ENCODE measurements around the gene SNX8.

SNX8 gene

DNA sequence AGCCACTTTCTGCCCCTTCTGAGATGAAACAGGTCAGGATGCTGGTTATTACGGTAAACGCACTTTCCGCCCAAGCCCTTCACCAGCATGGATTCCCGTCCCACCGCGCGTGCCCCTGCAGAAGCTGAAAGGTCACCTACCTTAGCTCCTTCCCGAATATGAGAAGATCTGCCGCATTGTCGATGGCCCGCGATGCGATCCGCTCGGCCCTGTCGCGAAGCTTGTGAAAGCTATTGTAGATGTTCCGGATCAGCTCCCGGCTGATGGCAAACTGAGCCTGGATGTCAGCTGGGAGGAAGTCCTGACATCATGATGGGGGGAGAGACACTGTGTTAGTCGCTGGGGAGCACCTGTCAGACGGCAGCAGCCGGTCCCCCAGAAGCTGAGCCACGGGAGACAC is 50.1 kb downstream of the SNX8 start:
- no peak for DNase-seq (ENCODE audit: low read depth in 2 of 2)

GRCh38 chr7:2263176-2263575 is 51.1 kb downstream of the SNX8 start:
- DNase-seq (ENCODE audit: low read depth in 2 of 2): no peak

DNA sequence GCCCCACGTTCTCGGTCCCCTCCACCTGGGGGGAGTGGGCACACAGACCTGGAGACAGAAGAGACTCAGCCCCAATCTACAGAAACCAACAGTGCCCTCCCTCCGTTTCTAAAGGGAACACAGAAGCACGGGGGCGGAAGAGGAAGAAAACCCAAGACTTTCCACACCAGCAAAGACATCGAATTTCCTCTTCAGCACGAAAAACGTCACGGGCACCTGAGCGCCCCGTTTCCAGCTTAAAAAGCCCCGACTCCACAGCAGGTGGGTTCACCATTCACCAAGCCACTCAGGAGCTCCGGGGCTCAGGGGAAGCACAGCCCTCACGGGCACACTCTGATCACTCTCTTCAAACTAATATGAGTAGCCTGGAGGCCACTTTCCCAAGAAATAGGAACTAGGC is 52.6 kb downstream of the SNX8 start:
- DNase-seq (ENCODE audit: low read depth in 2 of 2): peak; percentile 21 to 26

- no peak for DNase-seq (ENCODE audit: low read depth in 2 of 2)
These were observed 53.4 kb downstream of the SNX8 start for GRCh38 chr7:2260820-2261219.

DNA sequence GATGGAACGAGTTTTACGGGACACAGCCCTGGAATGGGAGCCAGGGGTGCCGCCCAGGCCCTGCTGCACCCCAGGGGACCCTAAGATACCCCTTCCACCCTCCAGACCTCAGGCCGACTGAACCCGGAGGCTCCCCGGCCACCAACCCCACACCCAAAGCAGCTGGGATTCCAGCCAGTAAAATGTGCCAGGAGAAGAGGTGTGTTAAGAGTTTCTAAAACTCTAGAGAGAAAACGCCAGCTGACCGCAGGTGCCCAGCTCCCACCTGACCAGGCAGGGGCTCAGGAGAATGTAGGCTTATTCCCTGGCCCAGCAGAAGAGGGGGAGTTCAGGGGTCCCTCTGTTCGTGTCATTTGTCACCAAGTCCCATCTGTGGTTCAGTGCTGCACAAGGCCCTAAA is 54.8 kb downstream of the SNX8 start:
- DNase-seq (ENCODE audit: low read depth in 2 of 2): no peak

- DNase-seq (ENCODE audit: low read depth in 2 of 2): peak in 1 of 2 donors; percentile 25
These were observed 55.4 kb downstream of the SNX8 start for GRCh38 chr7:2258661-2259365.

DNA sequence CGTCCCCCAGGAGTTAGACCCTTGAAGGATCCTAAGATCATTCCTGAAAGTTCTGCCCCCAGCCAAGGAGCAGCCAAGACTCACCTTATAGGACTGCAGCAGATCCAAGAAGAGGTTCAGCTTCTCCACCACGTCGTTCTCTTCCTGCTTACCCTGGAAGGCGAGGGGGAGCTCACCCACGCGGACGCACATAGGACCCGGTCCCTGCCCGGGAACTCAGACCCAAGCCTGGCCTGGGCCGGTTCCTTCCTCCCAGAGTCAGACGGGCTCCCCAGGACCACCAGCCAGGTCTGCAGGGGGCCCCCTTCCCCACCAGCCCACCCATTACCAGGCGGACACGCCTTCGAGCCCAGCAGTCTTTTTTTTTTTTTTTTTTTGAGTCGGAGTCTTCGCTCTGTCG is 56.6 kb downstream of the SNX8 start:
- DNase-seq (ENCODE audit: low read depth in 2 of 2): no peak

DNA sequence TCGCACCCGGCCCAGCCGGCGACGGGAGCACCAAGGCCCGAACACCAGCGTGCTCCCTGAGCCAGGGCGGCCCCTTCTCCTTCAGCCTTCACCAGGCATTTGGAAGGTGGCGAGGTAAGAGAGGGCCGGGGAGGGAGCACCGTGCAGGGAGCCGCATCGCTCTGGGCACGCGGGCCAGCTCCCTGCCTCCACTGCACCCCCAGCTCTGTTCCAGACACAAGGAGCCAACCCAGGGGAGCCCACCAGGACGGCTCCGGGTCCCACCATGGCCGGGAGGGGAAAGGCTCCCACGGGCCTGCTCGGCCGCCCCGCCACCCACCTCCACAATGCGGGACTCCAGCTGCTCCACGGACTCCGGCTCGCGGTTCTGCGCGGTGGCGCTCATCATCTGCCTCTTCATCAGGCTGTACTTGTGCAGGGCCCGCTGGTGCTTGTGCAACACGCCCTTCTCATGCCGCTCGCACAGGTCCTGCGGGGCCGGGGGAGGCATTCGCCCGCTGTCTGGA is 57.1 kb downstream of the SNX8 start:
- no peak for DNase-seq (ENCODE audit: low read depth in 2 of 2)

GRCh38 chr7:2256306-2257045 is 57.8 kb downstream of the SNX8 start:
- no peak for DNase-seq (ENCODE audit: low read depth in 2 of 2)

DNA sequence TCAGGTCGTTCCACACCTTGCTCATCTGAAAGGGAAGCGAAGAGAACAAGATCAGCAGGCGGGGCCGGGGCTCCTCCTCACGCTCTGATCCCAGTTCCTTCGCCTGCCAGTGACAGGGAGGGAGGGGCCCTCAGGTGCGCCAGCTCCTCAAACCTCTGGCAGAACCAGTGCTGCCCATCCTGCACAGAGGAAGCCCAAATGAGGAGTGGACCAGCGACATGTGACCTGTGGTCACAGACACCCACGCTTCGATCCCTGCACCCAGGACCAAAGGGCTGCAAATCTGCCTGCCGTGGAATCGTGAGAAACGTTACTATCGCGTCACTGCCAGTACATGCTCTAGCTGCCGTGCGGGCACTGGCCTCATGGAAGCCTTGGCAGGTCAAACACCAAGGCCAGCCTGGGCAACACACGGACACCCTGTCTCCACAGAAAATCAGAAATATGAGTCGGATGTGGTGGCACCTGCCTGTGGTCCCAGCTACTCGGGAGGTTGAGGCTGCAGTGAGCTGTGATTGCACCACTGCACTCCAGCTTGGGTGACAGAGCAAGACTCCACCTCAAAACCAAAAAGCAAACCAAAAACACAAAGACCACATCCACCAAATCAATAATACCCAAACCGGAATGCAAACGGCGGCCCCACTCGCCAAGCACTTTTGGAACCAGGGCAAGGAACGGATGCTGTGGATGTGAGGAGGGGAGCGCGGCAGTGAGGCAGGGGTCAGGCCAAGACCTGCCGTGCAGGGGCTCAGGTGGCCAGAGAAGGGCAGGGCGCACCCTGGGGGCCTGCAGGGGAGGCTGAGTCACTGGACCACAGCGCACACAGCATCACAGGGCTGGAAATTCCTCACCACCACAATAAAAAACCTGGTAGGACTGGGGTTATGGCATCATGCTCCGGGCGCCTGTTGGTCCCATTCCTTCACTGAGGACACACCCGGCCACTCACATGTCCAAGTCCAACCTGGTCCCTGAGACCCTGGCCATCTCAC is 58.8 kb downstream of the SNX8 start:
- no peak for DNase-seq (ENCODE audit: low read depth in 2 of 2)

DNA sequence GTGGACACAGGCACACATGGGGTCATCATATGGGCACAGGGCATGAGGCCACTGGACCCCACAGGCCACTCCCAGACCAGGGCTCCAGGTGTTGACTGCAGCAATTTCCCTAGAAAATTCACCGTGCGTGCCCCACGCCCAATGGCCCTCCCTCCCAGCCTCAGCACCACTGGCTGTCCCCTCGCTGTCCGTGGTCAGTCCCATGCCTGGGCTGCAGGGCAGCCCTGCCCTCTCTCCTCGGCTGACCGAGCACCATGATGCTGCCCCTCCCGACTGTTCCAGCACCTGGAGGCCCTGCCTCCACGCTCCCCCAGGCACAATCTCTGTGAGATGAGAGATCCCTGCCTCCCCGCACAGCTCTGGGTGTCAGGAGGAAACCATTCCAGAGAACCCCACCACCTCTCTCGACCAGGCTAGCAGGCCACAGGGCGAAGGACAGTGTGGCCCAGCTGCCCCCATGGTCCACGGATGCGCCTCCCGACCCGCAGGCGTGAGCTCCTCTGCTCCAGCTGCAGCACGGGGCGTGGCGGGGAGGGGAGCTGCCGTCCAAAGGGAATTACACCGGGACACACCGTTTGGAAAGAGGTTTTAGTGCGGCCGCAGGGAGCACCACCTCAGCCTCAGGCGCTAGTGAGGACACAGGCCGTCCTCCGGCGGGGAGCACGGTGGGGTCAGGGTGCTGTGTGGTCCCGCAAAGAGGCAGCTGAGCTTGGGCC is 59.7 kb downstream of the SNX8 start:
- DNase-seq (ENCODE audit: low read depth in 2 of 2): no peak

DNA sequence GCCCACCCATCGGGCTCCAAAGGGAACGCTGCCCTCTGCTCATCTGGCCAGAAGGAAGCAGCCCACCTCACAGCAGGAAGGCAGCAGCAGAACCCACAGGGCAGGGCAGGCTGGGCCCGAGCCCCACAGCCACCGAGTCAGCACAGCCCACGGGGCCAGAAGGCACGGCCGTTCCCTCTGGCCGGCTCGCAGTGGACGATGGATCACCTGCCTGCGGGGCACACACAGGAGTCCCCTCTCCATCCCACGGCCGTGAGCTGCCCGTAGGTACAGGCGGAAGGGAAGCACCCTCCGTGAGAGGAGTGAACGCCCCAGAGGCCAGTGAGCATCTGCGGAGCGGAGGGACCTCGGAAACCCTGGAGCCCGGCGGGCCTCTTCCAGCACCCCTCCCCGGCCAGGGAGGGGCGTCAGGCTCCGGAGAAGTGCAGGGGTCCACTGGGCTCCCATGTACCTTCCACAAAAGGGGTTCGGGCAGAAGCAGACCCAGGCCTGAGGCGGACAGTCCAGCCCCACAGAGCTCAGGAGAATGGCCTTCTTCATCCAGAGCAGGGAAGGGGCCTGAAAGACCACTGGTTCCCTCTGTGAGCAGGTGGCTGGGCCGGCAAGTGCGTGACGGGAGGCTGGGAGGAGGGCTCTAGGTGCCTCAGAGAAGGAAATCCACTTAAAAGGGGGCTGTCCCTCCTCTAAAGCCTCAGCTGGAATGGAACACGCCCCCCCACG is 60.6 kb downstream of the SNX8 start:
- no peak for DNase-seq (ENCODE audit: low read depth in 2 of 2)

GRCh38 chr7:2253021-2253420 is 61.2 kb downstream of the SNX8 start:
- no peak for DNase-seq (ENCODE audit: low read depth in 2 of 2)

- no peak for DNase-seq (ENCODE audit: low read depth in 2 of 2)
These were observed 62.1 kb downstream of the SNX8 start for GRCh38 chr7:2251841-2252771.

DNA sequence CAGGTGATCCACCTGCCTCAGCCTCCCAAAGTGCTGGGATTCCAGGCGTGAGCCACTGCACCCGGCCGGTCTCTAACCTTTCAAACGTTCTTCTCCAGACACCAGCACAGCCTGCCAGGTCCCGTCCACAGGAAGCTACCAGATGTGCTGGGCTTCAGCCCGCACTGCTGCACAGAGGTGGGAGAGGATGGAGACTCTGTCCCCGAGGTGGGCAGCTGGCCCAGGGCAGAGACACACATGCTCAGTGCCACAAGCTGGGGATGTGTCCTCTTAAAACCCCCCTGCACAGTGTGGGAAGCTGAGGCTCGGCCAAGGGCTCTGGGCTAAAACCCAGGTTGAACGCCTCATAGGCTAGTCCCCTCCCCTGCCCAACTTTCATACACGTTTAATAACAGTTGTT is 62.9 kb downstream of the SNX8 start:
- no peak for DNase-seq (ENCODE audit: low read depth in 2 of 2)

DNA sequence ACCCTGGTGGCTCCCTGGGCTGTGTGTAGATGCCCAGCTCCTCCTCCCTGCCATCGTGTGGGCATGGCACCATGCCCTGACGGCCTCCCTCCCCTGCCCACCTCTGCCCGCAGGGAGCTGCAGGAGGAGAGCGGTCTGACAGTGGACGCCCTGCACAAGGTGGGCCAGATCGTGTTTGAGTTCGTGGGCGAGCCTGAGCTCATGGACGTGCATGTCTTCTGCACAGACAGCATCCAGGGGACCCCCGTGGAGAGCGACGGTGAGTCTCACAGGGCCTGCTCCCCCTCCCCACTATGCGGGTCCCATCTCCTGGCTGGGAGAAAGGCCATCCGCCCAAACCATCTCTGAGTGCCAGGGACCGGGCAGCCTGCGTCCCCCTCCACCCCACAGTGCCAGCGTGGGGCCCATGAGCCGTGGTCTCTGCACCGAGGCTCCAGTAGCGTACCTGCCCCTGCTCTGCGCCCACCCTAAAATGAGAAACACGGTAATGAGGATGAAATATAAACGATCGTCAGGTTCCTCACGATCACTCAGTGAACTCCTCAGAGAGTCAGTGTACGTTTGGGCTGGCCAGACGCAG is 64.4 kb downstream of the SNX8 start:
- no peak for DNase-seq (ENCODE audit: low read depth in 2 of 2)

DNA sequence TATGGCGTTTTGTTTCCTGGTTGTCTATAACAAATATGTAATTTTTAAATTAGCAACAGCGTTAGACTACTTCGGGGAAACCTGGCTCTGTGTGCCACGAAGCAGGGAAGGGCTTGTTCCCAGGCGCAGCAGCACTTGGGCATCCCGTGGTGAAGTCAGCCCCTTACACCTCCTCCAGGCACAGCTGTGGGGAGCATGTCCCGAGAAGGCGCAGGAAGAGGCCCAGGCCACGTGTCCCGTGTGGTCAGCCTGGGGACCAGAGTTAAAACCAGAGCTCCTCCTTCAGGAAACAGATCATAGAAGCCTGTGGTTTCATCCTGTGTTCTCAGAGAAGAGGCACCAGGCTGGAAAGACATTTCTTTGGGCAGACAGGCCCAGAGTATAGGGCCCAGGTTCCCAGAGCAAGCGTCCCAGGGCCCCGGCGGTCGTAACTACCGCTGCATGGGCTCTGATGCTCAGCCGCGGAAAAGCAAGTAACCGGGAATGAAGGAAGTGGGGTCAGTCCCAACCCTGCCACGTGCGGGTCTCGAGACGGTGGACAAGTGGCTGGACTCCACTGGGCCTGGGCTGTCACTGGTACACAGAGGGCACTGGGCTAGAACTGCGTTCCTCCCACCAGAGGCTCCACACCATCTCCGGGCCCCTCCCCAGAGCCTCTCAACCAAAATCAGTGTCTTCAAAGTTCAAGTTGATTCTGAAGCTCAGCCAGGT is 65.1 kb downstream of the SNX8 start:
- DNase-seq (ENCODE audit: low read depth in 2 of 2): no peak

DNA sequence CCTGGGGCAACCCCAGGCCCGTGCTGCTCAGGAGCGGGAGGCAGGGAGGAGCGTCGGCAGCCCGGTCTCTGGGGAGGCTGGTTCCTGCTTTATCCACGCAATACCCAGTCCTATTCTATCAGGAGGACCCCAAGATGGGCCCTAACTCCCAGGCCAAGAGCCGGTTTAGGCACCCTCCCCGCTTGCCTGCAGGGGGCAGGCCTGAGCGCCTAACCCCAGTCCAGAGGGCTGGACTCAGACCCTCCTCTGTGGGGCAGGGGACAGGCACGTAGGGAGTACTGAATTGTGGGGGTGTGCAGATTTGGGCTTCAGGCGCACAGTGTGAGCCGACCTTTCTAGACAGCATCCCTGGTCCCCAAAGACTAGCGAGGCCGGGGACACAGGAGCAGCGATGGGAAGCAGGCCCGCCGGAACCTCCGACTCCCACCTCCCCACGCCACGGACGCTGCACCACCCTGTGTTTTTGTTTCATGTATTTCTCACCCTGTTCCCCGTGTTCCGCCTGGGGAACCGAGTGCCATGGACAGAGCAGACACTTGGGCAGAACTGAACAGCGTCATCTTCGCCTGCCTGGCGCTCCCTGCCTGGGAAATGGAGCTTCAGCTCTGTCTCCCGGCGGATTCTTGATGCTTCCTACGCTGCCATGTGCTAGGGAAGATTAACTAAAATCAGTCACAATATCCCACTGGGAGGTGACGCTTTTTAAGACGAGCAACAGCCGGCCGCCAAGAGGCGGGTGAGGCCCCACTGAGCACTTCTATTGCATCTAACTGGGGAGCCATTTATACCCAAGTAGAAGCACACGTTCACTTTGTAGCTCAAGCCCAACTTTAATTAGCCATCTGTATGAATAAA is 66.9 kb downstream of the SNX8 start:
- no peak for DNase-seq (ENCODE audit: low read depth in 2 of 2)

Data from stimulated activated CD8-positive, alpha-beta memory T cell treated with anti-CD3 and anti-CD28 coated beads, Interleukin-7, amount 100 ng/mL, for 4 hours (primary cell).